DND-41 (cell line): ENCODE measurements around the gene SLC25A26.

Experiments
- ATAC-seq: fragments of 200-7000 bp; cut with Tn5 transposase; 3 replicates; pipeline ENCODE4 v1.9.1; 2021; ENCODE audit warnings: low read depth; ENCODE audit not compliant: insufficient read depth
- DNase-seq: peaks from one replicate; pipeline ENCODE4 v3.0.0-alpha.2; 2020
- H2AFZ ChIP-seq: 2 replicates; pipeline ENCODE4 v1.6.0; 2012; ENCODE audit warnings: low read depth, low read length
- H3K27ac ChIP-seq: 2 replicates; pipeline ENCODE4 v1.5.1; 2012; ENCODE audit warnings: low read length, inconsistent platforms
- H3K27me3 ChIP-seq: fragments of 200-600 bp; sonication (generic); 2 replicates; pipeline ENCODE4 v1.6.0; 2012; ENCODE audit warnings: low read length, mild to moderate bottlenecking, inconsistent platforms; ENCODE audit not compliant: insufficient read depth, poor library complexity
- H3K36me3 ChIP-seq: 2 replicates; pipeline ENCODE4 v1.5.1; 2012; ENCODE audit warnings: low read length, inconsistent platforms; ENCODE audit not compliant: insufficient read depth
- H3K4me1 ChIP-seq: 2 replicates; pipeline ENCODE4 v1.5.1; 2012; ENCODE audit warnings: mild to moderate bottlenecking, low read length; ENCODE audit not compliant: insufficient read depth
- H3K4me2 ChIP-seq: 2 replicates; pipeline ENCODE4 v1.6.0; 2012; ENCODE audit warnings: mild to moderate bottlenecking, moderate library complexity, low read length, inconsistent platforms; ENCODE audit not compliant: insufficient read depth
- H3K4me3 ChIP-seq, 2 experiments: fragments of 200-600 bp in 1 of 2; shearing (Covaris generic) in 1 of 2; 2 replicates each; pipeline ENCODE4 v1.5.1; 2012 to 2016; ENCODE audit warnings: inconsistent platforms in 2 of 2, low read length in 2 of 2, mild to moderate bottlenecking in 2 of 2, low read depth in 1 of 2, moderate library complexity in 1 of 2
- H3K79me2 ChIP-seq: 2 replicates; pipeline ENCODE4 v1.6.0; 2012; ENCODE audit warnings: low read length, inconsistent platforms; ENCODE audit not compliant: insufficient read depth
- H3K9ac ChIP-seq: 2 replicates; pipeline ENCODE4 v1.6.0; 2012; ENCODE audit warnings: low read depth, mild to moderate bottlenecking, inconsistent platforms, low read length, moderate library complexity
- H3K9me3 ChIP-seq: 2 replicates; pipeline ENCODE4 v1.5.1; 2012; ENCODE audit warnings: low read length, moderate library complexity, mild to moderate bottlenecking, inconsistent platforms; ENCODE audit not compliant: insufficient read depth, severe bottlenecking
- H4K20me1 ChIP-seq: 2 replicates; pipeline ENCODE4 v1.6.0; 2012; ENCODE audit warnings: low read length; ENCODE audit not compliant: insufficient read depth
- EZH2 ChIP-seq: IDR thresholded peaks from 3 replicates; pipeline ENCODE4 v1.6.1; 2012; ENCODE audit warnings: borderline replicate concordance, low read depth, mild to moderate bottlenecking, moderate library complexity, low read length, inconsistent platforms; ENCODE audit not compliant: severe bottlenecking
- TF ChIP-seq, protein P1 (sequence below): IDR thresholded peaks from 2 replicates; pipeline ENCODE4 v1.5.1; 2012; ENCODE audit warnings: borderline replicate concordance, low read length, moderate library complexity, mild to moderate bottlenecking; ENCODE audit not compliant: poor library complexity, severe bottlenecking; ENCODE audit errors: extremely low read depth

SLC25A26 gene

DNA sequence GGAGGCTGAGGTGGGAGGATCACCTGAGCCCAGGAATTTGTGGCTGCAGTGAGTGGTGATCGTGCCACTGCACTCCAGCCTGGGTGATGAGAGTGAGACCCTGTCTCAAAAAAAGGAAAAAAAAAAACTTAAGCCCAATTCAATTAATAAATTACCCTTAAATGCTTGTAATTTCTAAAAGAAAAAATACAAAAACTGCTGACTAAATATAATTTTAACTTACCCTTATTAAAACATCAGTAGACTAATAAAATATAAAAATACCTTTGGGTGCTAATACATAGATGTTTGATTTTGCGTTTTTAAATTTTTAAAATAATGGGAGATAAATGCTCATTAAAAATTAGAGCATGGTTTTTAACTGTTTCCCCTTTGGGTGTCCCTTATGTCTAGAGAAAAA is 17.5 kb upstream of the SLC25A26 start:
- ATAC-seq = no peak
- Histone ChIP-seq H3K4me3 (no peak overlapping the region), H3K9me3 (no peaks in the 10 kb centered on the region), H3K4me2 (no peak overlapping the region), H4K20me1 (no peaks in the 10 kb centered on the region), H2AFZ (no peak overlapping the region), H3K36me3 (no peaks in the 10 kb centered on the region), H3K79me2 (no peaks in the 10 kb centered on the region), H3K9ac (no peak overlapping the region), H3K4me1 (no peaks in the 10 kb centered on the region), H3K27me3 (no peaks in the 10 kb centered on the region), H3K27ac (no peak overlapping the region)
- TF ChIP-seq EZH2 = no peak
- TF ChIP-seq, protein P1, sequence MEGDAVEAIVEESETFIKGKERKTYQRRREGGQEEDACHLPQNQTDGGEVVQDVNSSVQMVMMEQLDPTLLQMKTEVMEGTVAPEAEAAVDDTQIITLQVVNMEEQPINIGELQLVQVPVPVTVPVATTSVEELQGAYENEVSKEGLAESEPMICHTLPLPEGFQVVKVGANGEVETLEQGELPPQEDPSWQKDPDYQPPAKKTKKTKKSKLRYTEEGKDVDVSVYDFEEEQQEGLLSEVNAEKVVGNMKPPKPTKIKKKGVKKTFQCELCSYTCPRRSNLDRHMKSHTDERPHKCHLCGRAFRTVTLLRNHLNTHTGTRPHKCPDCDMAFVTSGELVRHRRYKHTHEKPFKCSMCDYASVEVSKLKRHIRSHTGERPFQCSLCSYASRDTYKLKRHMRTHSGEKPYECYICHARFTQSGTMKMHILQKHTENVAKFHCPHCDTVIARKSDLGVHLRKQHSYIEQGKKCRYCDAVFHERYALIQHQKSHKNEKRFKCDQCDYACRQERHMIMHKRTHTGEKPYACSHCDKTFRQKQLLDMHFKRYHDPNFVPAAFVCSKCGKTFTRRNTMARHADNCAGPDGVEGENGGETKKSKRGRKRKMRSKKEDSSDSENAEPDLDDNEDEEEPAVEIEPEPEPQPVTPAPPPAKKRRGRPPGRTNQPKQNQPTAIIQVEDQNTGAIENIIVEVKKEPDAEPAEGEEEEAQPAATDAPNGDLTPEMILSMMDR = no peak
- no peak for DNase-seq

DNA sequence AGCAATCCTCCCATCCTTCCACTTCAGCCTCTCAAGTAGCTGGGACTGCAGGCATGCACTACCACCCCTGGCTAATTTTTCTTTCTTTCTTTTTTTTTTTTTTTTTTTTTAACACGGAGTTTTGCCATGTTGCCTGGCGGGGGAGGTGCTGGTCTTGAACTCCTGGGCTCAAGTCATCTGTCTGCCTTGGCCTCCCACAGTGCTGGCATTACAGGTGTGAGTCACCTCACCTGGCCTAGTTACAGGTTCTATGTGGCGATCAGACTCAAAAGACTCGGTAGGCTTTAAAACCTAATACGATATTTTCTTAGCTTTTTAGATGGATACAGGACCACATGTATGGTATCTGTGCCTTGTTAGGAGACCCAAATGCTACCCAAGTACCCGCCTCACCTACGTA is 14.0 kb upstream of the SLC25A26 start:
- no peak overlapping the region for H3K4me3 ChIP-seq
- no peaks in the 10 kb centered on the region for H3K79me2 ChIP-seq
- H3K9me3 ChIP-seq = no peaks in the 10 kb centered on the region
- no peak overlapping the region for H3K9ac ChIP-seq
- no peaks in the 10 kb centered on the region for H3K4me1 ChIP-seq
- H3K36me3 ChIP-seq = no peaks in the 10 kb centered on the region
- TF ChIP-seq, protein P1 = no peak
- no peak for TF ChIP-seq EZH2
- no peaks in the 10 kb centered on the region for H3K27me3 ChIP-seq
- no peak for ATAC-seq
- no peak for DNase-seq
- no peak overlapping the region for H3K27ac ChIP-seq
- no peaks in the 10 kb centered on the region for H4K20me1 ChIP-seq
- no peak overlapping the region for H2AFZ ChIP-seq
- no peak overlapping the region for H3K4me2 ChIP-seq

DNA sequence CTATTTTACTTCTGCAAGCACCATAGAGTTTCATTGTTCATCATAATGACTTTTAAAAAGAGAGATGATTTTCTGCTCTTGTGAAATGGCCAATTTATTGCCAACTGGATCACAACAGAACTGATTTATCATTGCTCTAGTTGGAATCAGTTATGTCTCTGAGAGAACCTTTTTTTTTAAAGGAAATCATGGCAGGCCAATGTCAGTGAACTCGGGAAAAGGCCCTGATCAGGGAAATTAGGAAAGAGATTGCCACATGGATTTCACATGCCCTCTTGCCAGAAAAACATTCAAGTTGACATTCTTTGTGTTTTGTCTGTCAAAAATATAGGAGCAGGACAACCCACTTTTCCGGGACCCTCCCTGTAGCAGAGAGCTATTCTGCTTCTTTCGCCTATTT is 12.6 kb upstream of the SLC25A26 start:
- no peak overlapping the region for H3K27ac ChIP-seq
- no peak for DNase-seq
- no peak overlapping the region for H3K4me3 ChIP-seq
- H3K4me1 ChIP-seq = no peaks in the 10 kb centered on the region
- H3K4me2 ChIP-seq = no peak overlapping the region
- no peaks in the 10 kb centered on the region for H3K36me3 ChIP-seq
- no peak overlapping the region for H2AFZ ChIP-seq
- no peaks in the 10 kb centered on the region for H3K27me3 ChIP-seq
- TF ChIP-seq, protein P1 = no peak
- no peak for ATAC-seq
- H3K9me3 ChIP-seq = no peaks in the 10 kb centered on the region
- H3K79me2 ChIP-seq = no peaks in the 10 kb centered on the region
- H3K9ac ChIP-seq = no peak overlapping the region
- H4K20me1 ChIP-seq = no peaks in the 10 kb centered on the region

DNA sequence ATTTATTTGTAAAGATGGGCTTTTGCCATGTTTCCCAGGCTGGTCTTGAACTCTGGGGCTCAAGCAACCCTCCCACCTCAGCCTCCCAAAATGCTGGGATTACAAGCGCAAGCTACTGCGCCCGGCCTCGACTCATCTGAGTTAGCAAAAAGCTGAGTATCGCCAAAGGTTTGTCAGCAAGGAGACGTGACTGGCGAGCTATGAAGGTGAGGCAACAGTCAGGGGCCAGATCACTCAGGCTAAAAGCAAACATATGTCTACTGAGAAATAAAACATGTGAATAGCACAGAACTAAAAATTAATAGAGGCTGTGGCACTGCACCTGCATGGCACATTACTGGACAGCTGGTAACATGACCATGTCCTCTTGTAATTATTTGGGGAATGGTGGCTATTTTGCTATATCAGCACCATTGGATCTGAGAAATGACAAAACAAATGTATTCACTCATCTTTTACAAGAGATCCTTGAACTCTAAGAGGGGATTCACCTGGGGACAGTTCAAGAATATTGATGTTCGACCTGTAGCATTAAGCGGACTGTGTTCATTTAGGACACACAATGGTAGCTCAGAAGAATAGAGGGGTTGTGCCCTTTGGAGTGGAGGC is 10.0 kb upstream of the SLC25A26 start:
- ATAC-seq (no peak), DNase-seq (no peak)
- H3K9ac ChIP-seq = no peak overlapping the region
- no peaks in the 10 kb centered on the region for H3K79me2 ChIP-seq
- TF ChIP-seq, protein P1 = no peak
- TF ChIP-seq EZH2 = no peak
- no peak overlapping the region for H3K4me2 ChIP-seq
- no peak overlapping the region for H3K27ac ChIP-seq
- no peaks in the 10 kb centered on the region for H3K9me3 ChIP-seq
- H3K4me1 ChIP-seq = no peaks in the 10 kb centered on the region
- H3K36me3 ChIP-seq = no peaks in the 10 kb centered on the region
- H3K4me3 ChIP-seq = no peak overlapping the region
- no peaks in the 10 kb centered on the region for H4K20me1 ChIP-seq
- H3K27me3 ChIP-seq = no peaks in the 10 kb centered on the region
- H2AFZ ChIP-seq = no peak overlapping the region
